ENCODE results near the gene USP11.

The USP11 gene

DNA sequence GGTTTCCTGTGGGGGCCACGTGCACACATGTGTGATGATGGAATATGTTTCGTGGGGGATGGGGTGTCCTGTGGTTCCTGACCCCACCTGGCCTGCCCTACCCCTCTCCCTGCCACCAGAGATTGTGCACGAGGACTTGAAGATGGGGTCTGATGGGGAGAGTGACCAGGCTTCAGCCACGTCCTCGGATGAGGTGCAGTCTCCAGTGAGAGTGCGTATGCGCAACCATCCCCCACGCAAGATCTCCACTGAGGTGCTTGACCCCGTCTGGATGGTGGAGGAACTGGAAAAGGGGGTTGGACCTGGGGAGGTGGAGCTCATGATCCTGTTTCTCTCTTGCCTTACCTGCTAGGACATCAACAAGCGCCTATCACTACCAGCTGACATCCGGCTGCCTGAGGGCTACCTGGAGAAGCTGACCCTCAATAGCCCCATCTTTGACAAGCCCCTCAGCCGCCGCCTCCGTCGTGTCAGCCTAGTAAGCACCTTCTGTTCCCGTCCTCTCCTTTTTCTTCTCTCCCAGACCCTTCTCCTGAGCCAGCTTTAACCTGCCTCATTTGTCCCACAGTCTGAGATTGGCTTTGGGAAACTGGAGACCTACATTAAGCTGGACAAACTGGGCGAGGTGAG lies 8.4 kb upstream of the USP11 start:
- DNase-seq (ENCODE audit: low read depth in 3 of 3) = no peak

- no peak for DNase-seq (ENCODE audit: low read depth in 3 of 3)
These were observed 7.9 kb upstream of the USP11 start for GRCh38 chrX:47224896-47225290.

DNA sequence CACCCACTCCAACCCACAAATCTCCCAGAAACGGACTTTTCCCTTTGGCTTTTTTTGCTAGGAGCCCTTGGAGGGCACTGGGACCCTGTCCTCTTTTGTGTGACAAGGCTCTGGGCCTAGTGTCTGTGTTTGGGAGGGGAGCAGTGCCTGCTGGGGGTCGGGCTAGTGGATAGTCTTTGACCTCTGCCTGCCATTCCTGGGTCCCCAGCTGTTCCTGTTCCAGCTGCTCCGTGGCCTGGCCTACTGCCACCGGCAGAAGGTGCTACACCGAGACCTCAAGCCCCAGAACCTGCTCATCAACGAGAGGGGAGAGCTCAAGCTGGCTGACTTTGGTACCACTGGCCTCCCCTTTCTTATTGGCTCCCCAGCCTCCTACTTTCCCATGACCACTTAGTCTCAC lies 6.7 kb upstream of the USP11 start:
- DNase-seq (ENCODE audit: low read depth in 3 of 3) = no peak

- no peak for DNase-seq (ENCODE audit: low read depth in 3 of 3)
These were observed 6.1 kb upstream of the USP11 start for GRCh38 chrX:47226531-47227333.

- no peak for DNase-seq (ENCODE audit: low read depth in 3 of 3)
These were observed 5.5 kb upstream of the USP11 start for GRCh38 chrX:47227334-47227583.

DNA sequence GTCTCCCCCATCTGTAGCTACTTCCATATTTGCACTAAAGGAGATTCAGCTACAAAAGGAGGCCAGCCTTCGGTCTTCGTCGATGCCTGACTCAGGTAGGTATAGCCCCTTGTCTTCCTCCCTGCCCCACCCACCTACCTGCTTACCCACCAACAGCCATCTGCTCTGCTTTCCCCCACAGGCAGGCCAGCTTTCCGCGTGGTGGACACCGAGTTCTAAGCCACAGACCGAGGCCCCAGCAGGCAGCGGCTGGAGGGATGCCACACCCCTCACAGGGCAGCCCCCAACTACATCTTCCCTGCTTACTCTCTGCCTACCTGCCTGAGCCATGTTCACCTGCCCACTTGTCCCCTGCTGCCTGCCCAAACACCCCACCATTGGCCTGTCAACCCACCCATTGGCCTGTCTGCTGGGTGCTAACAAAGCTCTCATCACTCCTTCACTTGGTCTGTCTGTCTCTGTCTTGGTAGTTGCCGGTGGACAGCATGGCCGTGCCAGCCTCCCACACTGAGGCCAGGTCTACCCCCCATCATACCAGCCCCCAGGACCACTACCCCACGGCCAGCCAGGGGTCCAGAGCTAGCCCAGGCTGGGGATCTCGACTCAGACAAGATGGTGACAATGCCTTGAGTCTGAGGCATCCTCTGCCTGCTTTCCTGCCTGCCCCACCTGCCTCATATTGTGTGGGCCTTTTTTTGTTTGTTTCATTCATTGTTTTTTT lies 4.1 kb upstream of the USP11 start:
- DNase-seq (ENCODE audit: low read depth in 3 of 3) = no peak

DNA sequence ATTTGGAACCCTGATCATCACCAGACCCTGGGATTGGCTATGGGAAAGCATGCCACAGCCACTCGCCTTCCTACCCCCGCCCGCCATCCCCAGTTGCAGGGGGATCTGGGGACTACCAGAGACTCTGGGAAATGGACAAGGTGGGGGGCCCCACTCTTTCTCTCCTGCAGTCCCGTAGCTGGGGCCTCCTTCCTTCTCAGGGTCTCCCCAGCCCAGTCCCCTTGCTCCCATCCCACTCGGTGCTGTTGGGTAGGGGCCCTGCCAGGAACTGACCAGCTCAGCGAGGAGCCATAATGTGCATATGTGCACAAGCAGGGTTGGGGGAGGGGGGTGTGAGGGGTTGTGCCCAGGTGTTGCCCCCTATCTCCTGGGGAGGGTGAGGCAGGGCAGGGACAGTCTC lies 3.4 kb upstream of the USP11 start:
- no peak for DNase-seq (ENCODE audit: low read depth in 3 of 3)

DNA sequence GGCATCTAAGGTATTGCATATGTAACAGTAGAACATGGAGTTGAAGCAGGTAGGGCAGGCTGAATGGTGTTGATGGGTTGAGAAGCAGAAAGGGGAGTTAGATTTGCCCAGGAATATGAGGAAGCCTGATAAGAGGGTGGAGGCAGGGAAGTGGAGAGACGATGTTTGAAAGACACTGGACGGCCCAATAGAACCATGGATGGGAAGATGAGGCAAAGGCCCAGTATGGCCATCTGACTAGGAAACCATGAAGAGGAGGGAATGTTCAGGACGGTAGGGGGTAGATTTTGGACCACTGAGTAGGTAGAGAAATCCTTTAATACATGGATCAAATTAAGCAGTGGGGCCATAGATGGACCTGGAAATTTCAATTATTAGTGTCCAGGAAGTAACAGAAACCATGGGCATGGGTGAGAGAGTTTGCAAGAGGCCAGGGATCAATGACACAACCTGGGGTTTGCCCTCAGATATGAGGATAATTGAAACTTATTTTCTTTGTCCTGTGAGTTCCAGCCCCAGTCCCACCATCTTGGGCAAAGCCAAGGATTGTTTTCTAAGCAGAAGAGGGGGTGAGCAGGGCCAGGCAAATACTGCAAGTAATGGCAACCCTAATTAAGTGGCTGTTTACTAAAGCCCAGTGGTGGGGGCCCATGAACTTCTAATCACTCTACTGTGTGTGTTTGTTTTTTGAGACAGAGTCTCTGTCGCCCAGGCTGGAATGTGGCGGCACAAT lies 2.5 kb upstream of the USP11 start:
- DNase-seq (ENCODE audit: low read depth in 3 of 3) = no peak

- DNase-seq (ENCODE audit: low read depth in 3 of 3) = no peak
These were observed 1.6 kb upstream of the USP11 start for GRCh38 chrX:47231167-47231566.

DNA sequence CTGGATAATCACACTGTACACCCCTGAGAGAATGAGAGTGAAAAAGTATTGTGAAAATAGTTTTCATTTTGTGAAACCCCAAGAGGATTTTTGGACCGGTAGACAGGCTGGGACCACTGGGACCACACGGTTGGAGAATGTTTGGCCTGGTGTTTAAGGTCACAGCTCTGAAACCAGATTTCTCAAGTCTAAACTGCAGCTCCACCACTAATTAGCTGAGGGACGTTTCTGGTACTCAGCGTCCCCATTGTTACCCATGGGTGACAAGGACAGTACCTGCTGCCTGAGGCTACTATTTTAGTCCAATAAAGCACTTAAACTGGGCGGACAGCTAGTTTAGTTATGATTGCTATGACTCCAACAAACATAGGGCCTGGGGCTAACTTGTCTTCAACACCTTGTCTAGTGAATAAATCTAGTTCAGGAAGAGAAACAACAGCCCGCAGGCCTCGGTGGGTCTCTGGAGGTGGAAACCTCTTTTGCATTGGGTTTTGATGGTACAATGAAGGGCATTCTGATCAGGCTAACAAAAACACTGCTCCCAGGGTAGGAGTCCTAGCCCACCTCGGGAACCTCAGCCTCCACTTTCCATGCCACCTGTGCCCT lies 509 bp upstream of the USP11 start:
- no peak for DNase-seq (ENCODE audit: low read depth in 3 of 3)

GRCh38 chrX:47233333-47234113 lies 714 bp downstream of the USP11 start:
- DNase-seq (ENCODE audit: low read depth in 3 of 3) = peak; percentile 78 to 90 (median 81)

GRCh38 chrX:47234583-47234982 lies 1.8 kb downstream of the USP11 start:
- DNase-seq (ENCODE audit: low read depth in 3 of 3) = no peak

DNA sequence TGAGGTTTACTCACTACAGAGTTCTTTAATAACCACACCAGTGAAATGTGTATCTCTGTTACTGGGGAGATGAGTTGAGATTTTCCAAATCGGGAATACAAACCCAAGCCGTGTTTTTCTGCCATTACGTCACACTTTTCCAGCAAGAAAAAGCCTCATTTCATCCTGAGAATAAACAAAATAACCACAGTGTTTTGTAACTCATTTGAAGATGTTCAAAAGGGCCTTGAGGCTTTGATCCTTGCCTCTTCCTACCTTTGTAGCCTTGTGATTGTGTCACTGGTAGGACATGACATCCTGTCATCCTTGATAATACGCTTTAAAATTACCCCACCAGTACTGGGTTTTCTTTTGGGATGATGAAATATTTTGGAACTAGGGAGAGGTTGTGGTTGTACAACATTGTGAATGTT lies 2.9 kb downstream of the USP11 start:
- no peak for DNase-seq (ENCODE audit: low read depth in 3 of 3)

GRCh38 chrX:47239199-47239598 lies 6.4 kb downstream of the USP11 start:
- no peak for DNase-seq (ENCODE audit: low read depth in 3 of 3)

DNA sequence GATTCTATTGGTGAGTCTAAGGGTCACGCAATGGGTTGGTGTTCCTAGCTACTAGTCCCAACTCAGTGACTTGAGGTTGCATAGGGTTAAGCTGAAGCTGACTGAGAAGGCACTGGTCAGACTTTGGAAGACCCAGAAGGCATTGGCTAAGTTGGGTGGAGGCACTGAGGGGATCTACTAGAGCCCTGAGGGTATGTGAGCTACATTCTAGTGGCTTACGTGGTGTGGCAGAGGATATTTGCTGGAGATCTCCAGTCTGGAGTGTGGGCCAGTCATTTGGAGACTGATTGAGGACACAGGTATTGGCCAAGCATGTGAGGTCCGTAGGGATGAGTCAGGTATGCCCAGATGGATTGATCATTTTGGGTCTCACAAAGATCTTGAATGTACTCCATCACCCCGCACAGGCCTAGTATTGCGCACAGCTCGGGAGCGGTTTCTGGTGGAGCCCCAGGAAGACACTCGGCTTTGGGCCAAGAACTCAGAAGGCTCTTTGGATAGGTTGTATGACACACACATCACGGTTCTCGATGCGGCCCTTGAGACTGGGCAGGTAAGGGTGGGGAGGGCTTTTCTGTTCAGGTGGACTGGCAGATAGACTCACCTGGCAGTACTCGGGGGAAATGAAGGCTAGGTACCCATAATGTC lies 7.2 kb downstream of the USP11 start:
- DNase-seq (ENCODE audit: low read depth in 3 of 3) = no peak

GRCh38 chrX:47240619-47241018 lies 7.8 kb downstream of the USP11 start:
- DNase-seq (ENCODE audit: low read depth in 3 of 3) = no peak

- no peak for DNase-seq (ENCODE audit: low read depth in 3 of 3)
These were observed 8.6 kb downstream of the USP11 start for GRCh38 chrX:47241201-47242011.

DNA sequence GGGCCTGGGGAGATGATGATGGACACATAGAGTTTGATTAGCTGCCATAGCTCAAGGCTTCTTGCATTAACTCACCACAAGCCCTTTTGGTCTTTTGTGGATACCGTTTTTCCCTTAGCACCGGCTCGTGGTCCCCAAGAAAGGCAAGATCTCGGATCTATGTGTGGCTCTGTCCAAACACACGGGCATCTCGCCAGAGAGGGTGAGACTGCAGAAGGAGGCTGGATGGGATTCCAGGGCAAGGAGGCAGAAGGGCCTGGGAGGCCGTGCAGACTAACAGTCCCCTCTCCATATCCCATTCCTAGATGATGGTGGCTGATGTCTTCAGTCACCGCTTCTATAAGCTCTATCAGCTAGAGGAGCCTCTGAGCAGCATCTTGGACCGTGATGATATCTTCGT lies 9.5 kb downstream of the USP11 start:
- no peak for DNase-seq (ENCODE audit: low read depth in 3 of 3)

GRCh38 chrX:47243351-47243750 lies 10.5 kb downstream of the USP11 start:
- no peak for DNase-seq (ENCODE audit: low read depth in 3 of 3)

GRCh38 chrX:47244676-47245075 lies 11.9 kb downstream of the USP11 start:
- DNase-seq (ENCODE audit: low read depth in 3 of 3) = no peak

All from stimulated activated CD4-positive, alpha-beta T cell treated with anti-CD3 and anti-CD28 coated beads, TNF-alpha, amount 100 ng/mL, for 24 hours (primary cell).